Measurements from ENCODE around the gene FAM162A.
A peak's percentile ranks its signal among the peaks of the same experiment; 100 is the strongest.

Gene FAM162A, protein sequence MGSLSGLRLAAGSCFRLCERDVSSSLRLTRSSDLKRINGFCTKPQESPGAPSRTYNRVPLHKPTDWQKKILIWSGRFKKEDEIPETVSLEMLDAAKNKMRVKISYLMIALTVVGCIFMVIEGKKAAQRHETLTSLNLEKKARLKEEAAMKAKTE

GRCh38 chr3:122383771-122384697 is at the start of gene FAM162A:
Gene FAM162A (plus strand): TSS chr3:122384182. CDS start chr3:122384266, 84 bp downstream.
- CTCF ChIA-PET: interaction anchor here (0.5 to 1.2 kb wide), 13 partner anchors 8 to 908 kb away, joined by 3 to 6 read pairs (median 3); no protein-coding TSS in a partner anchor
- Histone ChIP-seq H3K36me3 (ENCODE audit: control insufficient read depth in 2 of 2, insufficient read depth in 1 of 2, low read length in 2 of 2) (peaks cover 0 to 19% of the 10 kb centered on the region in 2 experiments; a peak in 2 of 3 replicates), H3K4me1 (ENCODE audit: control insufficient read depth, insufficient read depth, low read length) (no peaks in the 10 kb centered on the region), H3K9me3 (ENCODE audit: control insufficient read depth, insufficient read depth, low read depth, low read length) (no peaks in the 10 kb centered on the region), H3K4me3 (ENCODE audit: low read depth, low read length) (peak within 1 kb of the TSS; percentile 96), H3K27ac (ENCODE audit: extremely low read depth, low read depth, low read length) (peak within 1 kb of the TSS; percentile 66)
- POLR2A ChIA-PET: interaction anchor here (0.5 to 3.3 kb wide), 9 partner anchors 9 to 501 kb away, joined by 3 to 24 read pairs (median 4); partner anchors contain the start of genes HSPBAP1, KPNA1 and WDR5B
- TF ChIP-seq ZBTB1 (tag by site-specific recombination; IDR thresholded peaks at IDR 0.05): peak; percentile 69; the same call in 1 of the 2 replicates
- TF ChIP-seq ZBTB6 (tag by site-specific recombination; IDR thresholded peaks at IDR 0.05): peak; percentile 71; the same call in 1 of the 2 replicates
- no peak for TF ChIP-seq ZSCAN16 (tag by site-specific recombination; IDR thresholded peaks at IDR 0.05)
- no peak for TF ChIP-seq ZNF23 (tag by site-specific recombination; IDR thresholded peaks at IDR 0.05; ENCODE audit: borderline replicate concordance)
- TF ChIP-seq, protein P1, sequence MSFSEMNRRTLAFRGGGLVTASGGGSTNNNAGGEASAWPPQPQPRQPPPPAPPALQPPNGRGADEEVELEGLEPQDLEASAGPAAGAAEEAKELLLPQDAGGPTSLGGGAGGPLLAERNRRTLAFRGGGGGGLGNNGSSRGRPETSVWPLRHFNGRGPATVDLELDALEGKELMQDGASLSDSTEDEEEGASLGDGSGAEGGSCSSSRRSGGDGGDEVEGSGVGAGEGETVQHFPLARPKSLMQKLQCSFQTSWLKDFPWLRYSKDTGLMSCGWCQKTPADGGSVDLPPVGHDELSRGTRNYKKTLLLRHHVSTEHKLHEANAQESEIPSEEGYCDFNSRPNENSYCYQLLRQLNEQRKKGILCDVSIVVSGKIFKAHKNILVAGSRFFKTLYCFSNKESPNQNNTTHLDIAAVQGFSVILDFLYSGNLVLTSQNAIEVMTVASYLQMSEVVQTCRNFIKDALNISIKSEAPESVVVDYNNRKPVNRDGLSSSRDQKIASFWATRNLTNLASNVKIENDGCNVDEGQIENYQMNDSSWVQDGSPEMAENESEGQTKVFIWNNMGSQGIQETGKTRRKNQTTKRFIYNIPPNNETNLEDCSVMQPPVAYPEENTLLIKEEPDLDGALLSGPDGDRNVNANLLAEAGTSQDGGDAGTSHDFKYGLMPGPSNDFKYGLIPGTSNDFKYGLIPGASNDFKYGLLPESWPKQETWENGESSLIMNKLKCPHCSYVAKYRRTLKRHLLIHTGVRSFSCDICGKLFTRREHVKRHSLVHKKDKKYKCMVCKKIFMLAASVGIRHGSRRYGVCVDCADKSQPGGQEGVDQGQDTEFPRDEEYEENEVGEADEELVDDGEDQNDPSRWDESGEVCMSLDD (tag by site-specific recombination; IDR thresholded peaks at IDR 0.05): no peak
- TF ChIP-seq ZNF624 (tag by site-specific recombination; IDR thresholded peaks at IDR 0.05): no peak
- no peak for TF ChIP-seq ZNF146 (tag by site-specific recombination; IDR thresholded peaks at IDR 0.05)
- TF ChIP-seq SCRT1 (tag by site-specific recombination; IDR thresholded peaks at IDR 0.05; ENCODE audit: borderline replicate concordance): no peak
- TF ChIP-seq ZNF416 (tag by site-specific recombination; IDR thresholded peaks at IDR 0.05): no peak
- no peak for TF ChIP-seq ZBTB7A (tag by site-specific recombination; IDR thresholded peaks at IDR 0.05; ENCODE audit: low read depth)
- TF ChIP-seq, protein P2, sequence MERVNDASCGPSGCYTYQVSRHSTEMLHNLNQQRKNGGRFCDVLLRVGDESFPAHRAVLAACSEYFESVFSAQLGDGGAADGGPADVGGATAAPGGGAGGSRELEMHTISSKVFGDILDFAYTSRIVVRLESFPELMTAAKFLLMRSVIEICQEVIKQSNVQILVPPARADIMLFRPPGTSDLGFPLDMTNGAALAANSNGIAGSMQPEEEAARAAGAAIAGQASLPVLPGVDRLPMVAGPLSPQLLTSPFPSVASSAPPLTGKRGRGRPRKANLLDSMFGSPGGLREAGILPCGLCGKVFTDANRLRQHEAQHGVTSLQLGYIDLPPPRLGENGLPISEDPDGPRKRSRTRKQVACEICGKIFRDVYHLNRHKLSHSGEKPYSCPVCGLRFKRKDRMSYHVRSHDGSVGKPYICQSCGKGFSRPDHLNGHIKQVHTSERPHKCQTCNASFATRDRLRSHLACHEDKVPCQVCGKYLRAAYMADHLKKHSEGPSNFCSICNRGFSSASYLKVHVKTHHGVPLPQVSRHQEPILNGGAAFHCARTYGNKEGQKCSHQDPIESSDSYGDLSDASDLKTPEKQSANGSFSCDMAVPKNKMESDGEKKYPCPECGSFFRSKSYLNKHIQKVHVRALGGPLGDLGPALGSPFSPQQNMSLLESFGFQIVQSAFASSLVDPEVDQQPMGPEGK (tag by site-specific recombination; IDR thresholded peaks at IDR 0.05): peak; percentile 72
- TF ChIP-seq ZBTB26 (tag by site-specific recombination; optimal IDR thresholded peaks at IDR 0.05): peak; percentile 78
- TF ChIP-seq KLF9 (tag by site-specific recombination; IDR thresholded peaks at IDR 0.05; ENCODE audit: low read depth): peak; percentile 85
- no peak for TF ChIP-seq ZNF24 (tag by site-specific recombination; IDR thresholded peaks at IDR 0.05)
- peak; percentile 75; the same call in 1 of the 2 replicates for TF ChIP-seq ZEB2 (tag by site-specific recombination; IDR thresholded peaks at IDR 0.05)
- TF ChIP-seq, protein P3, sequence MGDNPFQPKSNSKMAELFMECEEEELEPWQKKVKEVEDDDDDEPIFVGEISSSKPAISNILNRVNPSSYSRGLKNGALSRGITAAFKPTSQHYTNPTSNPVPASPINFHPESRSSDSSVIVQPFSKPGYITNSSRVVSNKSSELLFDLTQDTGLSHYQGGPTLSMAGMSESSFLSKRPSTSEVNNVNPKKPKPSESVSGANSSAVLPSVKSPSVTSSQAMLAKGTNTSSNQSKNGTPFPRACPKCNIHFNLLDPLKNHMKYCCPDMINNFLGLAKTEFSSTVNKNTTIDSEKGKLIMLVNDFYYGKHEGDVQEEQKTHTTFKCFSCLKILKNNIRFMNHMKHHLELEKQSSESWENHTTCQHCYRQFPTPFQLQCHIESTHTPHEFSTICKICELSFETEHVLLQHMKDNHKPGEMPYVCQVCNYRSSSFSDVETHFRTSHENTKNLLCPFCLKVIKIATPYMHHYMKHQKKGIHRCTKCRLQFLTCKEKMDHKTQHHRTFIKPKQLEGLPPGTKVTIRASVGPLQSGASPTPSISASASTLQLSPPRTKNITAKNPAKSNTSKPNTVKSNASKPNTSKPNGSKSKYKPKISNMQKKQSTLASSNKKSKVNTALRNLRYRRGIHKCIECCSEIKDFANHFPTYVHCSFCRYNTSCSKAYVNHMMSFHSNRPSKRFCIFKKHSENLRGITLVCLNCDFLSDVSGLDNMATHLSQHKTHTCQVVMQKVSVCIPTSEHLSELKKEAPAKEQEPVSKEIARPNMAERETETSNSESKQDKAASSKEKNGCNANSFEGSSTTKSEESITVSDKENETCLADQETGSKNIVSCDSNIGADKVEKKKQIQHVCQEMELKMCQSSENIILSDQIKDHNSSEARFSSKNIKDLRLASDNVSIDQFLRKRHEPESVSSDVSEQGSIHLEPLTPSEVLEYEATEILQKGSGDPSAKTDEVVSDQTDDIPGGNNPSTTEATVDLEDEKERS (tag by site-specific recombination; IDR thresholded peaks at IDR 0.05): no peak
- TF ChIP-seq ZNF792 (tag by site-specific recombination; IDR thresholded peaks at IDR 0.05): peak; percentile 52; the same call in 1 of the 2 replicates
- TF ChIP-seq, protein P4, sequence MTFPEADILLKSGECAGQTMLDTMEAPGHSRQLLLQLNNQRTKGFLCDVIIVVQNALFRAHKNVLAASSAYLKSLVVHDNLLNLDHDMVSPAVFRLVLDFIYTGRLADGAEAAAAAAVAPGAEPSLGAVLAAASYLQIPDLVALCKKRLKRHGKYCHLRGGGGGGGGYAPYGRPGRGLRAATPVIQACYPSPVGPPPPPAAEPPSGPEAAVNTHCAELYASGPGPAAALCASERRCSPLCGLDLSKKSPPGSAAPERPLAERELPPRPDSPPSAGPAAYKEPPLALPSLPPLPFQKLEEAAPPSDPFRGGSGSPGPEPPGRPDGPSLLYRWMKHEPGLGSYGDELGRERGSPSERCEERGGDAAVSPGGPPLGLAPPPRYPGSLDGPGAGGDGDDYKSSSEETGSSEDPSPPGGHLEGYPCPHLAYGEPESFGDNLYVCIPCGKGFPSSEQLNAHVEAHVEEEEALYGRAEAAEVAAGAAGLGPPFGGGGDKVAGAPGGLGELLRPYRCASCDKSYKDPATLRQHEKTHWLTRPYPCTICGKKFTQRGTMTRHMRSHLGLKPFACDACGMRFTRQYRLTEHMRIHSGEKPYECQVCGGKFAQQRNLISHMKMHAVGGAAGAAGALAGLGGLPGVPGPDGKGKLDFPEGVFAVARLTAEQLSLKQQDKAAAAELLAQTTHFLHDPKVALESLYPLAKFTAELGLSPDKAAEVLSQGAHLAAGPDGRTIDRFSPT (tag by site-specific recombination; IDR thresholded peaks at IDR 0.05): peak; percentile 89
- TF ChIP-seq ZNF341 (tag by site-specific recombination; IDR thresholded peaks at IDR 0.05; ENCODE audit: low read depth): 0 out of 2 replicates have a peak, but pooled peaks have one; percentile 3
- TF ChIP-seq GLIS2 (tag by site-specific recombination; IDR thresholded peaks at IDR 0.05): peak; percentile 84
- no peak for TF ChIP-seq SALL2 (tag by site-specific recombination; IDR thresholded peaks at IDR 0.05; ENCODE audit: borderline replicate concordance)
- TF ChIP-seq ZNF791 (tag by site-specific recombination; IDR thresholded peaks at IDR 0.05): no peak
- no peak for TF ChIP-seq BCL11A (tag by site-specific recombination; IDR thresholded peaks at IDR 0.05; ENCODE audit: low read depth)
